ENCODE measurements around the gene TMEM256.
"Not testable (repeated sequence)": the region's sequence is repeated elsewhere in the genome, so short reads cannot be mapped to it uniquely, and the experiment has no call there.

The TMEM256 gene

GRCh38 chr17:7380855-7381683, 22.8 kb downstream of the TMEM256 start, which contains the start of gene TNK1:
TNK1 (plus strand) TSS chr17:7381089; CDS start chr17:7382927, 1,838 bp downstream.
- DNase-seq, result no peak

- DNase-seq, result peak; percentile 19
These were observed 23.6 kb downstream of the TMEM256 start for GRCh38 chr17:7380321-7380720.

GRCh38 chr17:7379134-7379533, 24.8 kb downstream of the TMEM256 start:
- no peak for DNase-seq

DNA sequence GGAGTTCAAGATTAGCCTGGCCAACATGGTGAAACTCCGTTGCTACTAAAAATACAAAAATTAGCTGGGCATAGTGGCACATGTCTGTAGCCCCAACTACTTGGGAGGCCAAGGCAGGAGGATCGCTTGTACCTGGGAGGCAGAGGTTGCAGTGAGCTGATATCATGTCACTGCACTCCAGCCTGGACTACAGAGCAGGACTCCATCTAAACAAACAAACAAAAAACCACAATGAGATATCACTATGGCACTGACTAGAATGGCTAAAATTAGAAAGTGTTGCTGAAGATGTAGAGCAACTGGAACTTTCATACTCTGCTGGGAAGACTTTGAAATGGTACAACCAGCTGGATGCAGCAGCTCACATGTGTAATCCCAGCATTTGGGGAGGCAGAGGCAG, 29.5 kb downstream of the TMEM256 start:
- DNase-seq, result no peak

GRCh38 chr17:7370853-7371252, 33.0 kb downstream of the TMEM256 start:
- DNase-seq, result no peak

DNA sequence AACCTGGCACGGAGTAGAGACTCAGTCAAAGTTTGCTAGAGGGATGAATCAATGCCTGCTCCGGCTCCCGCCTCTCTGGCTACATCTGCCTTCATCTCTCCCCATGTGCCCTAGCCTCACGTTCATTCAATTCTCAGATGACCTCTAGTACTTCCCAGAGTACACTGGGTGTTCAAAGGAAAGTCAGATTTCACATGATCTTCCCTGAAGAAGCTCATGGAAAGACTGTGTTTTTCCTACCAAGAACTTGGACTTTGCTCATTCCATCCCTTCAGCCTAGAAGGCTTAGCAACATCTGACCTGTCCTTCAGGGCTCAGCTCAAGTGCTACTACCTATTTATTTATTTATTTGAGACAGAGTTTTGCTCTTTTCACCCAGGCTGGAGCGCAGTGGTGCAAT, 34.1 kb downstream of the TMEM256 start:
- no peak for DNase-seq

DNA sequence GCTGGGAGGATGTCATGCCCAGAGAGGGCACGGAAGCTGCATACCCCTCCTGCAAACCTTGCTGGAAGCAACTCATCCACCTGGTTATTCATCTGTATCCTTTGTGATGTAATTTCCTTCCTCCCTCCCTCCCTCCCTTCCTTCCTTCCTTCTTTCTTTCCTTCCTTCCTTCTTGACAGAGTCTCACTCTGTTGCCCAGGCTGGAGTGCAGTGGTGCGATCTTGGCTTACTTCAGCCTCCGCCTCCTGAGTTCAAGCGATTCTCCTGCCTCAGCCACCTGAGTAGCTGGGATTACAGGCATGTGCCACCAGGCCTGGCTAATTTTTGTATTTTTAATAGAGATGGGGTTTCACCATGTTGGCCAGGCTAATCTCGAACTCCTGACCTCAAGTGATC, 35.3 kb downstream of the TMEM256 start:
- DNase-seq, result not testable (repeated sequence)

- no peak for DNase-seq
These were observed 35.8 kb downstream of the TMEM256 start for GRCh38 chr17:7367918-7368598.

DNA sequence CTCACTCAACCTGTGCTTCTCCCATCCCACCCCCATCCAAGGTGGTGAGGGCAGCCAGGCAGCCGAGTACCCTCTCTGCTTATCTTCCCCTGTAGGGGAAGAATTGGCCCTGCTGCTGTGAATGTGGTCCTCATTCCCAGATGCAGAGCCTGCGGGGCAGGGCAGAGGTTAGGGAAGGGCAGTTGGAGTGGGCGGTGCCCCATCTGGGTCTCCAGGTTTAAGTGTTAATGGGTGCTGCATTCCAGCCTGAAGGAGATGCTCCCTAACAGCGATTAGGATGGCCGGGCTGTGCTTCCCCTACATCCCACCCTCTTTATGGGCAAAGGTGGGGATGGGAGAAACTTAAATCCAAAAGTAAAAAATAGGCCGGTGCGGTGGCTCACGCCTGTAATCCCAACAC, 36.8 kb downstream of the TMEM256 start:
- DNase-seq, result no peak

DNA sequence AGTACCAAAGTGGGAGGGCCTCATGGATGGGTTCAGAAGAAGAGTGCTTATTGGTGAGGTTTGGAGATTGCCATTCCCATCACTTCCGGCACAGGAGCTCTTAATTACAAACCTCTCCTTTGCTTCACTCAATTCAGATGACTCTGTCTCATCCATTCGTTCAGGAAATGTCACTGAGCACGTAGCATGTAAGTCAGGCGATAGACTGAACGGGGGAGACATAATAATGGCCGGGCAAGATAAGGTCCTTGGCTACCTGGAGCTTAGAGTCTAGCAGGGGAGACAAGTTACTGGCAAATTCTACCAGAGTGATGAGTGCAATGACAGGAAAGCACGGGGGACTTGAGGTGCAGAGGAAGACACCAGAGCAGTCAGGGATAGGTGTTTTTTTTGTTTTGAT, 37.9 kb downstream of the TMEM256 start:
- not testable (repeated sequence) for DNase-seq

- DNase-seq, result no peak
These were observed 40.6 kb downstream of the TMEM256 start for GRCh38 chr17:7363311-7363710.

DNA sequence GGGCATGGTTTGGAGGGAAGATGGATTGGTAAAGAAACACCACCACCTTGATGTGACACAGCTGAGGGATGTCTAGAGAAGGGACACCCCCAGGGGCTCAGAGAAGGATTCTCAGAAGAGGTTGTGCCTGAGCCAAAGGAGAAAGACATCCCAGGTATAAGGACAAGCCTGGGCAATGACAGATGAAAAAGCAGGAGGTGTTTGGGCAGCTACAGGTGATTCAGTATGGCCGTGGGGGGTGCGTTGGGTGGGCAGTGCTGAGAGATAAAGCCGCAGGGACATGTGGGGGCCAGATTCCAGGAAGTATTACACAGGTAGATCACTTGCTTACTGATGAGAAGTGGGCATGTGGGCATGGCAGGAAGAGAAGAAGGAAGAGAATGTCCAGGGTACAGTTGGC, 42.0 kb downstream of the TMEM256 start:
- no peak for DNase-seq

GRCh38 chr17:7357381-7357780, 46.5 kb downstream of the TMEM256 start:
- DNase-seq, result no peak

DNA sequence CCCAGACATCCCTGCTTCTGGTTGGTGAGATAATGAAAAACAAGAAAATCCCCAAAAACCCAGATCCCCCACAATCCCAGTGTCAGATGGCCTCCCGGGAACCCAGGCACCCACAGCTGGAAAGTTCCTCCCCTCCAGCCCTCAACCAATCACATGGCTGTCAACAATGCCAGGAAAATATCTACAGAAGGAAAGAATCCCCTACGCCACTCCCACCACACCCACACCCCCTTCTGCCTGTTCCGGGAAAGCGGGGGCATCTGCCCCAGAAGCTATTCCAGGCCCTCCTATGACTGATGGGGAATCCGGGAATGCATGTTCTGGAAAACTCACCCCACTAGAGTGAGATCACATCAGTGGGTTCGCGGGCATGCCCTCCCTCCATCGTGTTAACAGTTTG, 47.1 kb downstream of the TMEM256 start:
- DNase-seq, result no peak

GRCh38 chr17:7356072-7356549, 47.8 kb downstream of the TMEM256 start:
- peak; percentile 73 for DNase-seq

DNA sequence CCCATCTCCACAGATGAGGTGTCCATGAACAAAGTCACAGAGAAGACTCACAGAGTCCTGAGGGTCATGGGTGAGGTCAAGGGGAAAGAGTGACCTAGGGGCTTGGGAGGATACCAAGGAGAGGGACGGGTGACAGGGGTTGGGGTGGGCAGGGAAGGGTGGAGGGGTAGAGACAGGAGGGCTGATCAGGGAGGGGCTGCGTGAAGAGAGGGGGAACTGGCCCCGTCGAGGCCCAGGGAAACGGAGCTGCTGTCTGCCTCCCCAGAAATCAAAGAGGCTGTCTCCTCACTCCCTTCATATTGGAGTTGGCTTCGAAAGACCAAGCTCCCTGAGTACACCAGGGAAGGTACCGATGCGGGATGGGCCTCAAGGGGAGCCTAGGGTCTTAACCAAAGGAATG, 48.3 kb downstream of the TMEM256 start:
- DNase-seq, result no peak

GRCh38 chr17:7355053-7355452, 48.8 kb downstream of the TMEM256 start, which contains the start of gene TMEM95:
TMEM95 (plus strand) TSS chr17:7355156; CDS start chr17:7355205, 49 bp downstream.
- DNase-seq, result no peak

DNA sequence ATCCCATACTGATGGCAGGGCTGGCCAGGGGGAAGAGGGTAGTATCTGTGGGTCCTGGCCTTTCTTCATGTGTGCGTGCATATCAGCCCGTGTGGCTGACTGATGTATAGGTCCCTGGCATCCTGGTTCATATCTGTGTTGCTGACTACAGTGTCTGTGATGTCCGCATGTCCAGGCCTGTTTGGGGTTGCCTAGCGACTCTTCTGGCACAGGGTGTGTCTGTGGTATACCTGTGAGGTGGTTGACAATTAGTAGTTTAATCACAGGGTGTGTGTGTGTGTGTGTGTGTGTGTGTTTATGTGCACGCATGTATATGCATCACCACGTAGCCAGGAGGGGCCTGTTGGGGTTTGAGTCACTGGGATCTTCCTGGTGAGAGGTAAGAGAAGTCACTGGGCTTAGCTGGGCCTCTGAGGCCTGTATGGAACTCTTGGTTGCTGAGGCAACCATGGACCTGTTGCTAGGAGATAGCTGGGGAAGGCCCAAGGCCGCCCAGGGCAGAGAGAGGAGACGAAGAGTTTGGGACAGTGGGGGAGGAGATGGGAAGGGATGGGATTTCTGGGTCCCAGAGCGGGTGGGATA, 49.5 kb downstream of the TMEM256 start:
- DNase-seq, result no peak

Measured in DMS79 (cell line).